Epidermal melanocyte (primary cell): Measurements from ENCODE around the gene SLC17A4.
"Not testable (repeated sequence)": the region's sequence is repeated elsewhere in the genome, so short reads cannot be mapped to it uniquely, and the experiment has no call there.

Source experiments
- DNase-seq: peaks from one replicate; pipeline ENCODE4 v3.0.0; 2011; ENCODE audit warnings: low spot score; ENCODE audit not compliant: insufficient read length

SLC17A4 gene

DNA sequence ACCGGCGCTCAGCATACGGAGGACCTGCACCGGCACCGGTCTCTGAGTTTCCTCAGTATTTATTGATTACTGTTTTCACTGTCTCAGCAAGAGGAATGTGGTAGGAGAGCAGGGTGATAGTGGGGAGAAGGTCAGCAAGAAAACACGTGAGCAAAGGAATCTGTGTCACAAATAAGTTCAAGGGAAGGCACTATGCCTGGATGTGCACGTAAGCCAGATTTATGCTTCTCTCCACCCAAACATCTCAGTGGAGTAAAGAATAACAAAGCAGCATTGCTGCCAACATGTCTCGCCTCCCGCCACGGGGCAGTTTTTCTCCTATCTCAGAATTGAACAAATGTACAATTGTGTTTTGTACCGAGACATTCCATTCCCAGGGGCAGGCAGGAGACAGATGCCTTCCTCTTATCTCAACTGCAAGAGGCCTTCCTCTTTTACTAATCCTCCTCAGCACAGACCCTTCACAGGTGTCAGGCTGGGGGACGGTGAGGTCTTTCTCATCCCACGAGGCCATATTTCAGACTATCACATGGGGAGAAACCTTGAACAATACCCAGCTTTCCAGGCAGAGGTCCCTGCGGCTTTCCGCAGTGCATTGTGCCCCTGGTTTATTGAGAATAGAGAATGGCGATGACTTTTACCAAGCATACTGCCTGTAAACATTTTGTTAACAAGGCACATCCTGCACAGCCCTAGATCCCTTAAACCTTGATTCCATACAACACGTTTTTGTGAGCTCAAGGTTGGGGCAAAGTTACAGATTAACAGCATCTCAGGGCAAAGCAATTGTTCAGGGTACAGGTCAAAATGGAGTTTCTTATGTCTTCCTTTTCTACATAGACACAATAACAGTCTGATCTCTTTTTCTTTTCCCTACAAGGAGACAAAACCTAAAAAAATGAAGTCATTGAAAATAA is 5.7 kb upstream of the SLC17A4 start:
- DNase-seq = not testable (repeated sequence)

DNA sequence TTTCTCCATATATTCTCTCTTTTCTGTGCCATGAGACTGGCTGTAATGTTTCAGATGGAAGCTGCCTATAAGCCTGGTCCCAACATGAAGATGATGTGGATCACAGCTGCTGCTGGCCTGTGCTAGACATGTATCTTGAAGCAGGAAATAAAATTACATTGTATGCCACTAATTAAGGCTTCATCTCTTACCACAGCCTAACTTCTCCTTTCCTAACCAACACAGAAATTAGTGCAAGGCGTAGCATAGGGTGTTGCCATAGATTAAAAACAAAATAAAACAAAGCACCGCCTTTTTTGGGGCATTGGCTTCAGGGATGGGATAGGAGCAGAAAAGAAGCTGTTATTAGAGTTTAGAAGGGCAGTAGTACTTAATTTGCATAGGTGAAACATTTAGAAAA is 4.7 kb upstream of the SLC17A4 start:
- no peak for DNase-seq

GRCh38 chr6:25750906-25751305 is 3.6 kb upstream of the SLC17A4 start:
- no peak for DNase-seq

- DNase-seq = no peak
Observed at GRCh38 chr6:25753079-25753478, 1.5 kb upstream of the SLC17A4 start.

DNA sequence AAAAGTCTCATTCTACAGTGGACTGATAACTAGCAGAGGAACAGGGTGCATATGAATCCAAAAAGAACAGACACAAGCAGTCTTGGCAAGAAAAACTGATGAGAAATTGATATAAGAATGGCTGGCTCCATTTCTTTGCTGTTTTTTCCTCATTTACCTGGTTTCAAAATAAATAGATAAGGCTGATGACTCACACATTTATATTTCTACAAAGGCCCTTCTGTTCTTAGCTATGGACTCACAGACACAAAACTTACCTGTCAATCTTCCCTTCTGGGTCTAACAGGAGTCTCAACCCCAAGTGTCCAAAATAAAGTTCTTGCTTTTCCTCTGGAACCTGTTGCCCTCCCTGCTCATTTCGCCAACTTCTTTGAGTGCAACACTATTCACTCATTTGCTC is 941 bp downstream of the SLC17A4 start:
- DNase-seq = no peak

DNA sequence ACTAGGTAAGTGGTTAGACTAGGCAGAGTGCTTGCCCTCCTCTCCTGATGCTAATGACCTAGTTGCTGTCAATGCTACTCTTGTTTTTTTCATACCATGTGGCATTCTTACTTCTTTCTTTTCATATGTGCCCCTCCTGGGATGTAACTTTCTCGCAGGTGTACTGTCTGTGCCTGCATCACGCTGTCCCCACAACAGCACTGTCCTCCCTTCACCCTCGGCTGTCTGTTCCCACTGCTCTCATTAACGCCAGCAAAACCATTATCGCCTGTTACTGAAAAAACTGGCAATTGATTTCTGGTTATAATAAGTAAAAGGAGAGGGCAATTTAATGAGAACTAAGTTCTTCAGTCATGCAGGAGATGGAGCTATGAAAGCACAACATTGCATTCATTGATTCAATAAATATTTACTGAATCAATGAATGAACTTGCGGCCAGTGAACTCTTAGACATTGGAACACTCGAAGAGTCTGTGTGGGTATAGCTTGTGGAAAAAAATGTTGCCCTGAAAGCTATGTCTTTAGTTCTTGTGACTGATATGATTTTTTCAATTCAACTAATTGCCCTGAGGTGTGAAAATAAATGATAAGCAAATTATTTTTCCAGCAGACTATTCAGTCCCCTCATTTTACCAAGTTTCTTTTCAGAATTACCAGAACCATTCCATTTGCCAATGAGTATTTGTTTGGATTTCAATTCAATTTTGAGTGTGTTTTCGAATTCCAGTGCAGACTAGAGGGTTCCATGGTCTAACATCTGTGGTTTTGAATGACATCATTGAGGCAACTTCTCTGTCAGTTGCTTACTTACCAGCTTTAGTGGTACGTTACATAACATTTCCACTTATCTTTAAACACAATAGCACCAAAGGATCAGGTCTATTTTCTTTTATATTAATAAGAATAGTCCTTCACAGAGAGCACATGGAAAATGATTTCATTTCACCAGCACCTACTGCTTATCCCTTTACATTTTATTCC is 2.1 kb downstream of the SLC17A4 start:
- DNase-seq = no peak

GRCh38 chr6:25757936-25758642 is 3.5 kb downstream of the SLC17A4 start:
- no peak for DNase-seq

- DNase-seq = no peak
Observed at GRCh38 chr6:25764611-25765010, 10.1 kb downstream of the SLC17A4 start.

GRCh38 chr6:25768566-25768965 is 14.0 kb downstream of the SLC17A4 start:
- no peak for DNase-seq

GRCh38 chr6:25769983-25770382 is 15.4 kb downstream of the SLC17A4 start:
- no peak for DNase-seq

GRCh38 chr6:25774120-25774715 is 19.7 kb downstream of the SLC17A4 start:
- DNase-seq = no peak

DNA sequence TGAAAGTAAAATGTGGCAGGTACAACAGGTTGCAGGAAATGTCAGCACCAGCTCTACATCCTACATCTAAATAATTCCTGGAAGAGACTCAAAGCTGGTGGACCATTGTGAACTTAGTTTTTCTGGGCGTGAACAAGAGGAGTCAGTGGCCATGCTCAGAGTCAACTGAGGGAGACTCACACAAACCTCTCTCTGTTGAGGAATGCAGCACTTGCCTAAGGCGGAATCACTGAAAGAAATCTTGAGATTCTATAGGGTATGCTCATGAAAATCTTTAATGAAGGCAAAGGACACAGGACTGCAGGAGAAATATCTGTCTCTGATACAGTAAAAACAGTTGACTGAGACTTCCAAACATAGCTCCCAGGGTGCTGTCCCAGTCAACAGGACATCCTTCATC is 22.5 kb downstream of the SLC17A4 start:
- no peak for DNase-seq

DNA sequence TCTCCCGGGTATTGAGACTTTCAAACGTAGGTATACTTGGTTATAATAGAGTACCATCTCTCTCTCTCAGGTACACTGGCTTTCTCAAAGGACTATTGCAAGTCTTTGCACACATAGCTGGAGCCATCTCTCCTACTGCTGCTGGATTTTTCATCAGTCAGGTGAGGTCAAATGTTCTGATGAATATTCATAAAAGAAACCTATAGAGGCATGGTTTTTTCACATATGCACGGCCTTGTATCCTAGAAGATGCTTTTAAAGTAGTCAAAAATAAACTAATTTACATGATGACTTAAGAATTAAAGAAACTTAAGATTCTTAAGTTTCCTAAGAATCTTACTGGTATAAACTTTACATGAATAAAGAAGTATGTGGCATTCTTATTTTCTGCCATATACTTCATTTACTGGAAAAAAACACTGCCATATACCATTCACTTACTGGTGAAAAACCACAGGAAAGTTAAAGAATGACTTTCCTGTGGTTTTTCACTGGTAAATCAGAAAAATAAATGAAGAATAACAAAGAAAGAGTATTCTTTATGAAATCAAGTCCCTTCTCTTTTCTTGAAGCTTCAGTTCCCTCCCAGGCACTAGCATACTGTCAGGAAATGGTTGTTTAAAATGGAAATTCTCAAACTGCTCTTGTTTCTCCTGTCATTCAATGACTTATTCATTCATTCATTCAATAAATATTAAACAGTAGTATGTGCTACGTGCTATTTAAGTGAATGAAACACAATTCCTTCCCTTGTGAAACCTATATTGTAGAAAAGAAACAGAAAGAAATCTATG is 23.5 kb downstream of the SLC17A4 start:
- no peak for DNase-seq

- DNase-seq = no peak
Observed at GRCh38 chr6:25781134-25781533, 26.6 kb downstream of the SLC17A4 start.

DNA sequence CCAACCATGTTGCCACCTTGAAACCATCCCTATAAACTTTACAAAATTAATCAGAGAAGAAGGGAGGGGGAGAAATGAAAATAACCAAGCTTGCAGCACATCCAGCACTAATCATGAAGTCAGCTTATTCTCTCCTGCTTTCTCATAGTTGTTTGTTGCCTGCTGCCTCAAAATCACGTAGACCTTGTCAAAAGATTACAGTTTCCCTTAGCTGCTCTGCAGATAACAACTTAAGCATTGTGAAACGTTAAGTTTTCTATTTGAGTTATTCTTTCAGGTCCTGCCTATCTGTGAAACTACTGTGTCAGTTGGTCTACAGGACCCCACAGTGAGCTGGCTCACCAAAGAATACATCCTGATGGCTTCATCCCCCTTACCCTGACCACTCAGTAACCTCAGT is 32.9 kb downstream of the SLC17A4 start:
- no peak for DNase-seq

- no peak for DNase-seq
Observed at GRCh38 chr6:25788305-25788922, 33.9 kb downstream of the SLC17A4 start.

- DNase-seq = no peak
Observed at GRCh38 chr6:25789475-25789874, 34.9 kb downstream of the SLC17A4 start.

- no peak for DNase-seq
Observed at GRCh38 chr6:25792016-25792415, 37.5 kb downstream of the SLC17A4 start.

DNA sequence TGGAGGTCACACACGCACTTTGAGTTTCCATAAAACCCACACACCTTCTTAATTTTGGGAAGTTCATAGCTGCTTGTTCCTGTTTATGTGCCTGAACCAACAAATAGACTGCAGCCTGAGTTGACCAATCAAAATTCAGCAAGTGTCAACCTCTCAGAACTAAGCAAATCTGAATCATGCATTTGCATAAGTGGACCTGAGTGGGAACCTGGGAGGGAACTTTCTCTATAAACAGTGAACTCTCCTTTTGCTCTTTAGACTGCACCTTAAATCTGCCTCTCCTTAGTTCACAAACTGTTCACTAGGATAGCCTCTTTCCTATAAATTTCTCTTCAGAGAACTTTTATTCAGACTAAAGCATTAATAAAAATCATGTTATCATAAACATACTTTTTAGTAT is 39.4 kb downstream of the SLC17A4 start:
- no peak for DNase-seq

DNA sequence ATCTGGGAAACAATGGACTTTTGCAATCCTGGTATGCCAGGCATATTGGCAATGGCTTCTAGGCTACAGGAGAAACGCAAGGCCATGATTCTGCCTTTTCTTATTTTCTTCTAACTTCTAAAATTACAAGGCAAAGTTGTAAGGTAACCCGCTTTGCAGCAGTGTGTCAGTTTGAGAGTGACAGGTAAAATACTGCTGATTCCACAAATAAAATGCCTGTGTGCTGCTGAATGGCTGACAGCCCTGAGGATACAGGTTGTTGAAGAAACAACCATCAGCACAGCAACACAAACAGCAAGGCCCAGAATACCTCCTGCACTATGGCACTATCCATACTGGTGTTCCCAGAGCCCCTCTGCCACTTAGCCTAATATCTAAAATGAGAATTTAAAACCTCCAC is 40.2 kb downstream of the SLC17A4 start:
- no peak for DNase-seq
